Keratinocyte (primary cell): ENCODE results near the gene SIPA1L3. TPM values are rescaled to one million over a fixed set of nuclear protein-coding genes. Genes with fewer than 3 reads are reported as not detected.

Source experiments
- DNase-seq: peaks from one replicate; pipeline ENCODE4 v3.0.0-alpha.2; 2011; ENCODE audit warnings: low read depth, missing footprints, low spot score
- FAIRE-seq: peaks from 2 replicates; lab custom pipeline; 2011; peaks lifted over from hg19 to GRCh38; lab: Jason Lieb, UNC
- H2AFZ ChIP-seq: 2 replicates; pipeline ENCODE4 v1.6.0; 2012; ENCODE audit warnings: low read length, control low read depth, inconsistent platforms; ENCODE audit not compliant: control insufficient read depth
- H3K27ac ChIP-seq: 2 replicates; pipeline ENCODE4 v1.5.1; 2011; ENCODE audit warnings: low read length; ENCODE audit not compliant: control insufficient read depth, insufficient read depth
- H3K27me3 ChIP-seq: 3 replicates; pipeline ENCODE4 v1.6.0; 2011; ENCODE audit warnings: low read length; ENCODE audit not compliant: control insufficient read depth, insufficient read depth; ENCODE audit errors: extremely low read depth
- H3K36me3 ChIP-seq, 2 experiments: 2 replicates in 1 of 2; 3 replicates in 1 of 2; pipeline ENCODE4 v1.5.1; 2011; ENCODE audit warnings: low read length in 2 of 2, mild to moderate bottlenecking in 1 of 2; ENCODE audit not compliant: control insufficient read depth in 2 of 2, insufficient read depth in 2 of 2; ENCODE audit errors: extremely low read depth in 1 of 2
- H3K4me1 ChIP-seq: 3 replicates; pipeline ENCODE4 v1.5.1; 2011; ENCODE audit warnings: low read length; ENCODE audit not compliant: control insufficient read depth, insufficient read depth; ENCODE audit errors: extremely low read depth
- H3K4me2 ChIP-seq: 3 replicates; pipeline ENCODE4 v1.6.0; 2011; ENCODE audit warnings: low read depth, low read length; ENCODE audit not compliant: control insufficient read depth, insufficient read depth; ENCODE audit errors: extremely low read depth
- H3K4me3 ChIP-seq, 3 experiments: fragments of 200-600 bp in 1 of 3; sonication (generic) in 1 of 3; 2 replicates in 2 of 3; 3 replicates in 1 of 3; pipeline ENCODE4 v1.5.1; 2011 to 2016; ENCODE audit warnings: low read length in 3 of 3, mild to moderate bottlenecking in 3 of 3, control low read depth in 2 of 3, inconsistent platforms in 1 of 3, low read depth in 1 of 3, mixed read lengths in 1 of 3, mixed run types in 1 of 3, moderate library complexity in 1 of 3; ENCODE audit not compliant: control insufficient read depth in 2 of 3, insufficient read depth in 2 of 3; ENCODE audit errors: extremely low read depth in 1 of 3
- H3K79me2 ChIP-seq: 2 replicates; pipeline ENCODE4 v1.6.0; 2012; ENCODE audit warnings: low read length; ENCODE audit not compliant: control insufficient read depth, insufficient read depth
- H3K9ac ChIP-seq: 3 replicates; pipeline ENCODE4 v1.6.0; 2011; ENCODE audit warnings: low read length; ENCODE audit not compliant: control insufficient read depth, insufficient read depth; ENCODE audit errors: extremely low read depth
- H3K9me1 ChIP-seq: 3 replicates; pipeline ENCODE4 v1.6.0; 2011; ENCODE audit warnings: low read length; ENCODE audit not compliant: control insufficient read depth, insufficient read depth; ENCODE audit errors: extremely low read depth
- H3K9me3 ChIP-seq: 2 replicates; pipeline ENCODE4 v1.5.1; 2012; ENCODE audit warnings: low read depth, low read length; ENCODE audit not compliant: control insufficient read depth
- H4K20me1 ChIP-seq: 3 replicates; pipeline ENCODE4 v1.6.0; 2011; ENCODE audit warnings: low read length; ENCODE audit not compliant: control insufficient read depth, insufficient read depth; ENCODE audit errors: extremely low read depth
- CTCF ChIP-seq, 3 experiments: IDR thresholded peaks in 1 of 3; conservative IDR thresholded peaks in 1 of 3; optimal IDR thresholded peaks in 1 of 3; 2 replicates in 2 of 3; 3 replicates in 1 of 3; pipeline versions ENCODE3 to v1.5.1; 2011; ENCODE audit warnings: low read length in 3 of 3, mild to moderate bottlenecking in 3 of 3, moderate library complexity in 2 of 3, control low read depth in 1 of 3, inconsistent platforms in 1 of 3; ENCODE audit not compliant: insufficient read depth in 2 of 3; ENCODE audit errors: extremely low read depth in 1 of 3
- EZH2 ChIP-seq: IDR thresholded peaks from one replicate; pipeline ENCODE4 v1.6.1; 2012; ENCODE audit warnings: inconsistent platforms, mild to moderate bottlenecking, low read length, moderate library complexity
- dilution Hi-C: fragments of 300-500 bp; cut with MboI; formaldehyde crosslinking; loops from one replicate; pipeline ENCODE4 v1.7.0; 2020; ENCODE audit warnings: low sequenced_read_pairs; ENCODE audit not compliant: extremely low pct_ligation_motif_present
- polyA plus RNA-seq, 5 experiments: library from polyadenylated mRNA; depleted of rRNA in 3 of 5; stranded (reverse) in 3 of 5; stranded (forward) in 1 of 5; unstranded in 1 of 5; fragments of >200 nt; gene quantifications; 1 replicate in 1 of 5; 2 replicates in 3 of 5; 3 replicates in 1 of 5; pipeline versions ENCODE4 v1.2.1 to v1.2.3, GENCODE V29; 2011 to 2012; ENCODE audit warnings: missing spikeins in 2 of 5, low read depth in 1 of 5, low replicate concordance in 1 of 5

SIPA1L3 gene
- polyA plus RNA-seq, 1 donor (not counting 4 experiments of a cell fraction or from before 2014, with no cell fraction given) = 8.0 TPM

GRCh38 chr19:38210458-38210987 lies 303.5 kb downstream of the SIPA1L3 start:
- peaks cover 7% of the 10 kb centered on the region for H3K27me3 ChIP-seq
- no peak overlapping the region for H2AFZ ChIP-seq
- DNase-seq (no peak), FAIRE-seq (no peak)
- H3K9me1 ChIP-seq = peaks cover 2% of the 10 kb centered on the region
- TF ChIP-seq EZH2 = no peak
- TF ChIP-seq CTCF (optimal IDR thresholded peaks at IDR 0.05 in 1 of 3, IDR thresholded peaks at IDR 0.05 in 1 of 3, conservative IDR thresholded peaks at IDR 0.05 in 1 of 3; ENCODE audit: extremely low read depth in 1 of 3, insufficient read depth in 2 of 3, low read length in 3 of 3) = no peak
- H3K36me3 ChIP-seq = peaks cover 2 to 5% of the 10 kb centered on the region in 2 experiments
- no peak overlapping the region for H3K4me3 ChIP-seq
- H3K9me3 ChIP-seq = no peaks in the 10 kb centered on the region
- H3K79me2 ChIP-seq = no peaks in the 10 kb centered on the region
- peaks cover 14% of the 10 kb centered on the region for H3K4me1 ChIP-seq
- no peak overlapping the region for H3K4me2 ChIP-seq
- dilution Hi-C loops = no loop called here
- H4K20me1 ChIP-seq = no peaks in the 10 kb centered on the region
- H3K27ac ChIP-seq = no peak overlapping the region
- H3K9ac ChIP-seq = no peak overlapping the region

DNA sequence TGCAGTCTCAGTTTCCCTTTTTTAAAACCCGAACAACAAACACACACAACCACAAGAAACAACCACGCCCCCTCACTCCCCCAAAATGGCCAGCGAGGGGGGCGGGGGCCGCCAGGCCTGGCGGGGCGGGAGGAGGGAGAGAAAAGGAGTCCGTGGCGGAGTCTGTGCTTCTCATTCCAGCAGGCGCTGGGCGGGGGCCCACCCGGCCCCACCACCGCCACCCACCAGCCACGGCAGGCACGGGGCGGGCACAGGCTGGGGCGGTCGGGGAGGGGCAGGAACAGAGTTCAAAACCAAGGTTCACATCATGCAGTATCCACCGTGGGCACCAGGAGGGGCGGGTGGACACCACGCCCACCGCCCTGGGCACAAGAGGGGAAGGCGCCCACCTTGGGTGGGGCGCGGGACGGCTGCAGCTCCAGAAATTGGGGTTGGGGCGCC lies 304.2 kb downstream of the SIPA1L3 start:
- DNase-seq = no peak
- Histone ChIP-seq H3K27me3 (peaks cover 7% of the 10 kb centered on the region), H3K4me2 (no peak overlapping the region), H3K4me3 (no peak overlapping the region), H3K9me3 (no peaks in the 10 kb centered on the region), H3K4me1 (peaks cover 14% of the 10 kb centered on the region), H4K20me1 (no peaks in the 10 kb centered on the region), H3K9me1 (peaks cover 2% of the 10 kb centered on the region), H3K79me2 (no peaks in the 10 kb centered on the region), H3K36me3 (peaks cover 0 to 3% of the 10 kb centered on the region in 2 experiments), H3K9ac (no peak overlapping the region), H2AFZ (no peak overlapping the region), H3K27ac (no peak overlapping the region)
- dilution Hi-C loops = no loop called here
- FAIRE-seq = no peak
- TF ChIP-seq EZH2 = no peak

- no peaks in the 10 kb centered on the region for H3K9me3 ChIP-seq
- no peak overlapping the region for H3K27ac ChIP-seq
- dilution Hi-C loops = no loop called here
- H3K36me3 ChIP-seq = peaks cover 0 to 3% of the 10 kb centered on the region in 2 experiments
- H3K27me3 ChIP-seq = peaks cover 7% of the 10 kb centered on the region
- TF ChIP-seq EZH2 = no peak
- TF ChIP-seq CTCF (optimal IDR thresholded peaks at IDR 0.05 in 1 of 3, IDR thresholded peaks at IDR 0.05 in 1 of 3, conservative IDR thresholded peaks at IDR 0.05 in 1 of 3; ENCODE audit: extremely low read depth in 1 of 3, insufficient read depth in 2 of 3, low read length in 3 of 3) = no peak
- no peaks in the 10 kb centered on the region for H3K79me2 ChIP-seq
- H4K20me1 ChIP-seq = no peaks in the 10 kb centered on the region
- FAIRE-seq (no peak), DNase-seq (no peak)
- H3K9ac ChIP-seq = no peak overlapping the region
- no peak overlapping the region for H3K4me2 ChIP-seq
- H3K4me3 ChIP-seq = no peak overlapping the region
- peaks cover 14% of the 10 kb centered on the region for H3K4me1 ChIP-seq
- H3K9me1 ChIP-seq = peaks cover 2% of the 10 kb centered on the region
- no peak overlapping the region for H2AFZ ChIP-seq
These were observed 304.8 kb downstream of the SIPA1L3 start for GRCh38 chr19:38211766-38212165.
